Measurements from ENCODE around the gene RNH1. TPM values are rescaled to one million over a fixed set of nuclear protein-coding genes. Genes with fewer than 3 reads are reported as not detected.

RNH1 gene
- total RNA-seq, 1 experiment from 2014 or later: 59.0 TPM

DNA sequence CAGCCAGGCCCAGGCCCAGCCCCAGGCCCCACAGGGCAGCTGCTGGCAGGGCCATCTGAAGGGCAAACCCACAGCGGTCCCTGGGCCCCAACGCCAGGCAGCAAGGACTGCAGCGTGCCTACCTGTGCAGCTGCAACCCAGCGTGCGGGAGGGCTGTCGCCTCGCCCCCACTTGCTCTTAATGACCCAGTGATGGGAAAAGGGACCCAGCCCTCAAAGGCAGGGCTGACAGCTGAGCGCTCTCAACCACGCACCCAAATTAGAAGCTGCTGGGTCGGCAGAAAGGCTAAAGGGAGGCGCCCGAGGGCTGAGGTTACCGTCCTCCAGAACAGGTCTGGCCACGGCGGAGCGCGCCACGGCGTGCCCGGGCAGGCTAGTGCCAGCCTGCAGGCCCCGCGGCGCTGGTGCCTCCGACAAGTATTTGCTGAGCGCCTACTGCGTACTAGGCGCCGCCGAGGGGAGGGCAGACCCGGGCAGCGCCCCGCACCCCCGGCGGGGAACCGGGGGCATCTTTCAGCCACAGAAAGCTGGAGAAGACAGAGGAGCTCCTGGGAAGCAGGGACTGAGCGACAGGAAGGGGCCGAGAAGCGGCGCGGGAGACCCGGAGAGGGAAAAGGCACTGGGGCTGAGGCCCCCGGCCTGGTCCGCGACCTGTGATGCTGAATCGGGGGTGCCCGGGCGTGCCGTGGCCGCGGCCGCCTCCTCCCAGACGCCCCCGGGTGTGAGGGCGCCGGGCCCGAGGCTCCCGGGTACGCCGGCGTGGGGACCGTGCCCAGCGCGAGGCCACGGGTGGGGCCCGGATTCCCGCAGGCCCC, 27.6 kb upstream of the RNH1 start:
- no peaks in the 10 kb centered on the region for H3K9me3 Mint-ChIP-seq
- ATAC-seq (no peak), DNase-seq (ENCODE audit: low spot score) (peak; percentile 28)
- peak overlapping the region; percentile 67 for H3K4me3 Mint-ChIP-seq
- H3K27me3 Mint-ChIP-seq (ENCODE audit: low read depth): peaks cover 22% of the 10 kb centered on the region
- no peak overlapping the region for H3K27ac Mint-ChIP-seq
- POLR2A ChIA-PET: interaction anchor here (0.5 kb wide), 1 partner anchor 22 kb away, joined by 4 read pairs; no protein-coding TSS in a partner anchor
- H3K36me3 Mint-ChIP-seq: peaks cover 5% of the 10 kb centered on the region; the same call in 1 of the 2 replicates
- CTCF ChIA-PET: interaction anchor here (0.7 to 3.1 kb wide), 5 partner anchors 16 to 104 kb away, joined by 3 to 22 read pairs (median 3); partner anchors contain the start of genes PHRF1 and RNH1
- H3K4me1 Mint-ChIP-seq: no peaks in the 10 kb centered on the region
- TF ChIP-seq ZNF281 (CRISPR knock-in tag; IDR thresholded peaks at IDR 0.05) (no peak), ZNF121 (CRISPR knock-in tag; IDR thresholded peaks at IDR 0.05) (no peak), PREB (CRISPR knock-in tag; IDR thresholded peaks at IDR 0.05; ENCODE audit: borderline replicate concordance) (no peak), OVOL2 (CRISPR knock-in tag; IDR thresholded peaks at IDR 0.05; ENCODE audit: borderline replicate concordance) (no peak), NFYB (CRISPR knock-in tag; conservative IDR thresholded peaks at IDR 0.05; ENCODE audit: low read depth) (no peak), NR1H2 (CRISPR knock-in tag; IDR thresholded peaks at IDR 0.05) (no peak), GABPB1 (CRISPR knock-in tag; IDR thresholded peaks at IDR 0.05) (no peak), ELF4 (CRISPR knock-in tag; IDR thresholded peaks at IDR 0.05; ENCODE audit: low read depth) (no peak), ZNF219 (CRISPR knock-in tag; IDR thresholded peaks at IDR 0.05; ENCODE audit: borderline replicate concordance) (no peak), SOX15 (CRISPR knock-in tag; IDR thresholded peaks at IDR 0.05) (no peak), FOXK1 (CRISPR knock-in tag; IDR thresholded peaks at IDR 0.05) (no peak), E2F1 (CRISPR knock-in tag; IDR thresholded peaks at IDR 0.05) (no peak), AR (CRISPR knock-in tag; IDR thresholded peaks at IDR 0.05) (no peak), ZNF671 (CRISPR knock-in tag; IDR thresholded peaks at IDR 0.05) (no peak), RORB (CRISPR knock-in tag; IDR thresholded peaks at IDR 0.05) (no peak), CREM (CRISPR knock-in tag; IDR thresholded peaks at IDR 0.05) (no peak), HMGA2 (CRISPR knock-in tag; IDR thresholded peaks at IDR 0.05) (no peak)
- TF ChIP-seq, protein P1, sequence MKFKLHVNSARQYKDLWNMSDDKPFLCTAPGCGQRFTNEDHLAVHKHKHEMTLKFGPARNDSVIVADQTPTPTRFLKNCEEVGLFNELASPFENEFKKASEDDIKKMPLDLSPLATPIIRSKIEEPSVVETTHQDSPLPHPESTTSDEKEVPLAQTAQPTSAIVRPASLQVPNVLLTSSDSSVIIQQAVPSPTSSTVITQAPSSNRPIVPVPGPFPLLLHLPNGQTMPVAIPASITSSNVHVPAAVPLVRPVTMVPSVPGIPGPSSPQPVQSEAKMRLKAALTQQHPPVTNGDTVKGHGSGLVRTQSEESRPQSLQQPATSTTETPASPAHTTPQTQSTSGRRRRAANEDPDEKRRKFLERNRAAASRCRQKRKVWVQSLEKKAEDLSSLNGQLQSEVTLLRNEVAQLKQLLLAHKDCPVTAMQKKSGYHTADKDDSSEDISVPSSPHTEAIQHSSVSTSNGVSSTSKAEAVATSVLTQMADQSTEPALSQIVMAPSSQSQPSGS (CRISPR knock-in tag; IDR thresholded peaks at IDR 0.05; ENCODE audit: borderline replicate concordance, low read depth): no peak
- TF ChIP-seq, protein P2, sequence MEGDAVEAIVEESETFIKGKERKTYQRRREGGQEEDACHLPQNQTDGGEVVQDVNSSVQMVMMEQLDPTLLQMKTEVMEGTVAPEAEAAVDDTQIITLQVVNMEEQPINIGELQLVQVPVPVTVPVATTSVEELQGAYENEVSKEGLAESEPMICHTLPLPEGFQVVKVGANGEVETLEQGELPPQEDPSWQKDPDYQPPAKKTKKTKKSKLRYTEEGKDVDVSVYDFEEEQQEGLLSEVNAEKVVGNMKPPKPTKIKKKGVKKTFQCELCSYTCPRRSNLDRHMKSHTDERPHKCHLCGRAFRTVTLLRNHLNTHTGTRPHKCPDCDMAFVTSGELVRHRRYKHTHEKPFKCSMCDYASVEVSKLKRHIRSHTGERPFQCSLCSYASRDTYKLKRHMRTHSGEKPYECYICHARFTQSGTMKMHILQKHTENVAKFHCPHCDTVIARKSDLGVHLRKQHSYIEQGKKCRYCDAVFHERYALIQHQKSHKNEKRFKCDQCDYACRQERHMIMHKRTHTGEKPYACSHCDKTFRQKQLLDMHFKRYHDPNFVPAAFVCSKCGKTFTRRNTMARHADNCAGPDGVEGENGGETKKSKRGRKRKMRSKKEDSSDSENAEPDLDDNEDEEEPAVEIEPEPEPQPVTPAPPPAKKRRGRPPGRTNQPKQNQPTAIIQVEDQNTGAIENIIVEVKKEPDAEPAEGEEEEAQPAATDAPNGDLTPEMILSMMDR (IDR thresholded peaks at IDR 0.05): no peak
- TF ChIP-seq, protein P3, sequence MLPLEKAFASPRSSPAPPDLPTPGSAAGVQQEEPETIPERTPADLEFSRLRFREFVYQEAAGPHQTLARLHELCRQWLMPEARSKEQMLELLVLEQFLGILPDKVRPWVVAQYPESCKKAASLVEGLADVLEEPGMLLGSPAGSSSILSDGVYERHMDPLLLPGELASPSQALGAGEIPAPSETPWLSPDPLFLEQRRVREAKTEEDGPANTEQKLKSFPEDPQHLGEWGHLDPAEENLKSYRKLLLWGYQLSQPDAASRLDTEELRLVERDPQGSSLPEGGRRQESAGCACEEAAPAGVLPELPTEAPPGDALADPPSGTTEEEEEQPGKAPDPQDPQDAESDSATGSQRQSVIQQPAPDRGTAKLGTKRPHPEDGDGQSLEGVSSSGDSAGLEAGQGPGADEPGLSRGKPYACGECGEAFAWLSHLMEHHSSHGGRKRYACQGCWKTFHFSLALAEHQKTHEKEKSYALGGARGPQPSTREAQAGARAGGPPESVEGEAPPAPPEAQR (CRISPR knock-in tag; IDR thresholded peaks at IDR 0.05): no peak
